ENCODE data around the gene SPOCD1. TPM values are rescaled to one million over a fixed set of nuclear protein-coding genes. Genes with fewer than 3 reads are reported as not detected.
A peak's percentile ranks its signal among the peaks of the same experiment; 100 is the strongest.

SPOCD1 gene
- total RNA-seq, 1 donor from 2014 or later = 30.7 TPM

DNA sequence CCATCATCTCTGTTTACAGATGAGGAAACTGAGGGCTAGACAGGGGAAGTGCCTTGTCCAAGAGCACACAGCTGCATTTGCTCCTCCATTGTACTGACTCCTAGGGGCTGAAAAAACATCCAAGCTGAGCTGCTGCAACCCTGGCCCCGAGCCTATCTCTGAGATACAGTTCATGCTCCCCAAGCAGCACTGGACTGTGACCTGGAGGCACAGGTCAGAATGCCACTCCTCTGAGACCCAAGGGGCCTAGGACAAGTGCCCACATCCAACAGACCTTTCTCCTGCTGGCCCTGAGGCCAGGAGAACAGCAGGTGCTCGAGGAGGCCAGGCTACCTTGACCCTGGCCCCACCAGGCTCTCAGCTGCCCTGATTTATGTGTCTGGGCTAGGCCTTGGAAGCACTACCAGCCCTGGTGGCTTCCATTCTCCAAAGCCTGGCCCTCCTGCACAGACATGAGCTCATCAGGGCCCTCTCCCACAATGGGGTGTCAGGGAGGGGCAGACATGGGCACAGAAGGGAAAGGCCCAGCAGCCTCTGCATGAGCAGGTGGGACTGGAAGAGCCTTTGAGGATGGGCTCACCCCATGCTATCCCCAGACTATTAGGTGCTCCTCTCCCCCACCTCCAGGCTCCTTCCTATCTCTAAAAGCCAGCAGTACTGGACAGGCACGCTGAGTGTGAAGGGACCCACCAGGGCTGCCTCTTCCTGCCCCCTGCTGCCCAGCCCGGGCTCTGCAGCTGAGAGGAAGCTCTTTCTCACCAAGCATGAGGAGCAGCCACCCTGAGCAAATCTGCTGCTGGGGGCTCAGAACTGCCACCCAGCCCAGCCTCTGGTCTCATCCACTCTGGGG lies 70.5 kb downstream of the SPOCD1 start:
- Histone ChIP-seq H3K4me3 (no peak overlapping the region), H3K27ac (no peak overlapping the region), H3K36me3 (no peaks in the 10 kb centered on the region), H3K27me3 (no peaks in the 10 kb centered on the region), H3K9me3 (no peaks in the 10 kb centered on the region), H3K4me1 (peaks cover 0 to 3% of the 10 kb centered on the region in 2 donors)
- peak in 1 of 2 donors; percentile 81 for DNase-seq (ENCODE audit: low spot score in 2 of 2)
- TF ChIP-seq, protein P1, sequence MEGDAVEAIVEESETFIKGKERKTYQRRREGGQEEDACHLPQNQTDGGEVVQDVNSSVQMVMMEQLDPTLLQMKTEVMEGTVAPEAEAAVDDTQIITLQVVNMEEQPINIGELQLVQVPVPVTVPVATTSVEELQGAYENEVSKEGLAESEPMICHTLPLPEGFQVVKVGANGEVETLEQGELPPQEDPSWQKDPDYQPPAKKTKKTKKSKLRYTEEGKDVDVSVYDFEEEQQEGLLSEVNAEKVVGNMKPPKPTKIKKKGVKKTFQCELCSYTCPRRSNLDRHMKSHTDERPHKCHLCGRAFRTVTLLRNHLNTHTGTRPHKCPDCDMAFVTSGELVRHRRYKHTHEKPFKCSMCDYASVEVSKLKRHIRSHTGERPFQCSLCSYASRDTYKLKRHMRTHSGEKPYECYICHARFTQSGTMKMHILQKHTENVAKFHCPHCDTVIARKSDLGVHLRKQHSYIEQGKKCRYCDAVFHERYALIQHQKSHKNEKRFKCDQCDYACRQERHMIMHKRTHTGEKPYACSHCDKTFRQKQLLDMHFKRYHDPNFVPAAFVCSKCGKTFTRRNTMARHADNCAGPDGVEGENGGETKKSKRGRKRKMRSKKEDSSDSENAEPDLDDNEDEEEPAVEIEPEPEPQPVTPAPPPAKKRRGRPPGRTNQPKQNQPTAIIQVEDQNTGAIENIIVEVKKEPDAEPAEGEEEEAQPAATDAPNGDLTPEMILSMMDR (IDR thresholded peaks at IDR 0.05) = peak; percentile 39 to 75 (median 66)
- intact Hi-C loops (cut with DNase I) = loop anchor here (1.0 to 5.0 kb wide), 2 partner anchors 42 to 81 kb away; no protein-coding TSS in a partner anchor

DNA sequence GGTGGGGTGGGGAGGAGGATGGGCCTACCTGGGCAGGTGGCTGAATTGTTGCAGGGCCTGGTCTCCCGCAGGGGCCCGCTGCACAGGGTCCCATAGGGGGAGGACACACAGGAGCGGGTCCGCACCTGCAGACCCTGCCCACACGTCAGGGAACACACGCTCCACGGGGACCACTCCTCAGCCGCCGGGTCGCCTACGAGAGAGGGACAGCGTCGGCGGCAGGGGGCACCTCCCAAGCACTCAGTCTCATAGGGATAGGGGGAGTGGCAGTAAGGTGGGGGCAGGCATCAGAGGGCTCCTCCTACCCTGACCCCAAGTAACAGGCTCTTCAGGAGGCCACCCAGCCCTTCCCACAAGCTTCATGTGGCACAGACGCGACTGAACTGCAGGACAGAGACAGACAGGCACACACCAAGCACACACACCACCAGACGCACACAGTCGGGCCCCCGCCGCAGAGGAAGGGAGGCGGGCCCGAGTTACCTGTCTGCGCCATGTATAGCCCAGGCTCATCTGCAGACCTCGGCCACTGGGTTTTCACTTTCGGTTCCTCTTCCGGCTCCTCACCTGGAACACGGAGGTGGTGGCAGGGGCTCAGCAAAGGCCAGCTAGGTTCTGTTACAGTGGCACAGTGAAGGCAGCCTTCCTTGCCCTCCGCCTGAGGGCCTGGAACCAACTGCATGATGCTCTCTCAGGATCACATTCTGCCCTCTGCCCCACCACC lies 71.5 kb downstream of the SPOCD1 start:
- Histone ChIP-seq H3K4me1 (peaks cover 0 to 3% of the 10 kb centered on the region in 2 donors), H3K4me3 (no peak overlapping the region), H3K9me3 (no peaks in the 10 kb centered on the region), H3K27ac (no peak overlapping the region), H3K27me3 (no peaks in the 10 kb centered on the region), H3K36me3 (no peaks in the 10 kb centered on the region)
- intact Hi-C loops (cut with DNase I) = no loop called here
- no peak for DNase-seq (ENCODE audit: low spot score in 2 of 2)
- TF ChIP-seq, protein P1 (IDR thresholded peaks at IDR 0.05) = no peak

DNA sequence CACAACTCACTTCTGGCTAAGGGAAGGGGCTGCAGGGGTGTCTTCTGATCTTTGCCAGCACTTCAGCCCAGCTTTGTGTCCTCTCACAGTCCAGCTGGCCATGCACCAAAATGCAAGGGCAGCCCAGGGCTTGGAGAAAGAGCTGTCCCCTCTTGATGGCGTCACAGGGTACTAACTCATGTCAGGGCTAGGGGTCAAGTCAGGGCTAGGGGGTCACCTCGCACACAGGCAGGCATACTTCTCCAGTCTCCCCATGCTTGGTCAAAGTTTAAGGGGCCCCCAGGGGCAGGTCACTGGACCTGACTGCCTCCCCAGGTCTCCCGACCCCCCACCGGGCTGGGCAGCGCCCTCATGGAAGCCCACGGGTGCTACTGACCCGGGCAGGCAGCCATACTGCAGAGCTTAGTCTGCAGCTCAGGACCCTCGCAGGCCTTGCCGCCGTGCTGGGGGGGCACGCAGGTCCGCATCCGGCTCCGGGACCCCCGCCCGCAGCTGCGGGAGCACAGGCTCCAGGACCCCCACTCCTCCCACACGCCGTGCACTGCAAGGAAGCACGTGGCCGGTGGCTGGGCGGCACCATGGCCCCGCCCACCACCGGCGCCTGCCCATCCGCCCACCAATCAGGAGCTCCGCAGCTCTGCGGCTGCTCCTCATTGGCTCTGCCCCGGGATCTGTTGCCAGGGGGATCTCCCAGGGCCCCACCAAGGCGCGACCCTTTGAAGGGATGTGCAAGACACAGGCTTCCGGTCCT lies 73.2 kb downstream of the SPOCD1 start:
- TF ChIP-seq, protein P1 (IDR thresholded peaks at IDR 0.05) = no peak
- no peak for DNase-seq (ENCODE audit: low spot score in 2 of 2)
- Histone ChIP-seq H3K4me1 (peaks cover 0 to 3% of the 10 kb centered on the region in 2 donors), H3K4me3 (no peak overlapping the region), H3K9me3 (no peaks in the 10 kb centered on the region), H3K27me3 (no peaks in the 10 kb centered on the region), H3K27ac (no peak overlapping the region), H3K36me3 (no peaks in the 10 kb centered on the region)
- intact Hi-C loops (cut with DNase I) = no loop called here

Other genes with a start within 250 kb of the SPOCD1 start
- gene TINAGL1, start 239.5 kb downstream of the SPOCD1 start, total RNA-seq = 1,807 TPM
- gene HCRTR1, start 198.3 kb downstream of the SPOCD1 start, total RNA-seq = not detected
- 340 TPM for gene PEF1, start 171.1 kb downstream of the SPOCD1 start, total RNA-seq
- gene COL16A1, start 112.0 kb downstream of the SPOCD1 start, total RNA-seq = 339 TPM
- 1.9 TPM for gene ADGRB2, start 51.7 kb downstream of the SPOCD1 start, total RNA-seq
- gene PTP4A2, start 122.3 kb upstream of the SPOCD1 start, total RNA-seq = 174 TPM
- 120 TPM for gene KHDRBS1, start 197.8 kb upstream of the SPOCD1 start, total RNA-seq